HG03432 (cell line): ENCODE results near the gene ZNF142.
A peak's percentile ranks its signal among the peaks of the same experiment; 100 is the strongest.
"Not testable (repeated sequence)": the region's sequence is repeated elsewhere in the genome, so short reads cannot be mapped to it uniquely, and the experiment has no call there.

Experiments used
- ATAC-seq: cut with Tn5 transposase; IDR thresholded peaks from one replicate; pipeline ENCODE4 v1.9.1; 2021; ENCODE audit warnings: mild to moderate bottlenecking, moderate library complexity; ENCODE audit not compliant: unreplicated experiment

Gene ZNF142

GRCh38 chr2:218659258-218659987 is at the start of gene ZNF142, which contains the start of gene BCS1L:
ZNF142 (minus strand) TSS chr2:218659623; CDS start chr2:218656429, 3,194 bp downstream.
BCS1L (plus strand) TSS chr2:218659683; CDS start chr2:218660988, 1,305 bp downstream.
- ATAC-seq, result peak; percentile 97

GRCh38 chr2:218708086-218708485 is 48.7 kb upstream of the ZNF142 start:
- ATAC-seq, result peak; percentile 36

GRCh38 chr2:218703341-218703740 is 43.9 kb upstream of the ZNF142 start:
- ATAC-seq, result no peak

GRCh38 chr2:218701806-218702205 is 42.4 kb upstream of the ZNF142 start:
- ATAC-seq, result no peak

- ATAC-seq, result no peak
These were observed 39.5 kb upstream of the ZNF142 start for GRCh38 chr2:218698885-218699284.

GRCh38 chr2:218694405-218695145 is 35.2 kb upstream of the ZNF142 start:
- no peak for ATAC-seq

GRCh38 chr2:218691234-218691633 is 31.8 kb upstream of the ZNF142 start:
- ATAC-seq, result no peak

GRCh38 chr2:218687400-218688060 is 28.1 kb upstream of the ZNF142 start:
- not testable (repeated sequence) for ATAC-seq

GRCh38 chr2:218680061-218680460 is 20.6 kb upstream of the ZNF142 start:
- ATAC-seq, result no peak

- no peak for ATAC-seq
These were observed 19.7 kb upstream of the ZNF142 start for GRCh38 chr2:218679119-218679518.

GRCh38 chr2:218671654-218672566 is 12.5 kb upstream of the ZNF142 start, which contains the start of the genes RNF25 and STK36:
RNF25 (minus strand) TSS chr2:218672002; CDS start chr2:218671970, 32 bp downstream.
STK36 (plus strand) TSS chr2:218672086; CDS start chr2:218672830, 744 bp downstream.
- peak; percentile 99 for ATAC-seq

GRCh38 chr2:218671097-218671653 is 11.8 kb upstream of the ZNF142 start:
- ATAC-seq, result no peak

- ATAC-seq, result no peak
These were observed 5.2 kb upstream of the ZNF142 start for GRCh38 chr2:218664653-218665052.

- ATAC-seq, result no peak
These were observed 4.5 kb upstream of the ZNF142 start for GRCh38 chr2:218663901-218664300.

GRCh38 chr2:218662827-218663226 is 3.4 kb upstream of the ZNF142 start:
- no peak for ATAC-seq

GRCh38 chr2:218662377-218662776 is 3.0 kb upstream of the ZNF142 start:
- ATAC-seq, result no peak

GRCh38 chr2:218659988-218660358 is 550 bp upstream of the ZNF142 start:
- no peak for ATAC-seq

GRCh38 chr2:218658671-218659257 is 659 bp downstream of the ZNF142 start:
- peak; percentile 46 for ATAC-seq

GRCh38 chr2:218655751-218656150 is 3.7 kb downstream of the ZNF142 start:
- no peak for ATAC-seq

GRCh38 chr2:218648787-218649100 is 10.7 kb downstream of the ZNF142 start:
- no peak for ATAC-seq
